ENCODE measurements around the gene NT5DC1.
"Not testable (repeated sequence)": the region's sequence is repeated elsewhere in the genome, so short reads cannot be mapped to it uniquely, and the experiment has no call there.

Gene NT5DC1

GRCh38 chr6:116267836-116268588, 167.4 kb downstream of the NT5DC1 start:
- in situ Hi-C loops (cut with HindIII; ENCODE audit: low sequenced_read_pairs), result loop anchor here (25.0 kb wide), 1 partner anchor 294 kb away; the partner anchor contains the start of genes CALHM4 and RWDD1

- in situ Hi-C loops (cut with HindIII; ENCODE audit: low sequenced_read_pairs), result loop anchor here (25.0 kb wide), 1 partner anchor 294 kb away; the partner anchor contains the start of genes CALHM4 and RWDD1
Observed at GRCh38 chr6:116268589-116269293, 168.1 kb downstream of the NT5DC1 start.

GRCh38 chr6:116271149-116271708, 170.6 kb downstream of the NT5DC1 start:
- in situ Hi-C loops (cut with HindIII; ENCODE audit: low sequenced_read_pairs), result loop anchor here (25.0 kb wide), 1 partner anchor 291 kb away; the partner anchor contains the start of genes CALHM4 and RWDD1

GRCh38 chr6:116277124-116277523, 176.5 kb downstream of the NT5DC1 start:
- in situ Hi-C loops (cut with HindIII; ENCODE audit: low sequenced_read_pairs), result no loop called here

- in situ Hi-C loops (cut with HindIII; ENCODE audit: low sequenced_read_pairs), result no loop called here
Observed at GRCh38 chr6:116278481-116278829, 177.8 kb downstream of the NT5DC1 start.

GRCh38 chr6:116278854-116279231, 178.2 kb downstream of the NT5DC1 start:
- in situ Hi-C loops (cut with HindIII; ENCODE audit: low sequenced_read_pairs), result no loop called here

GRCh38 chr6:116279232-116280160, 178.8 kb downstream of the NT5DC1 start, which contains the start of gene TSPYL1:
Gene TSPYL1 (minus strand): TSS chr6:116279930. CDS start chr6:116279830, 100 bp downstream.
- in situ Hi-C loops (cut with HindIII; ENCODE audit: low sequenced_read_pairs), result no loop called here

- in situ Hi-C loops (cut with HindIII; ENCODE audit: low sequenced_read_pairs), result no loop called here
Observed at GRCh38 chr6:116280161-116280932, 179.7 kb downstream of the NT5DC1 start.

- in situ Hi-C loops (cut with HindIII; ENCODE audit: low sequenced_read_pairs), result no loop called here
Observed at GRCh38 chr6:116280933-116281316, 180.3 kb downstream of the NT5DC1 start.

GRCh38 chr6:116282698-116283097, 182.0 kb downstream of the NT5DC1 start:
- in situ Hi-C loops (cut with HindIII; ENCODE audit: low sequenced_read_pairs), result no loop called here

GRCh38 chr6:116283191-116283590, 182.5 kb downstream of the NT5DC1 start:
- in situ Hi-C loops (cut with HindIII; ENCODE audit: low sequenced_read_pairs), result no loop called here

GRCh38 chr6:116284984-116285383, 184.3 kb downstream of the NT5DC1 start:
- in situ Hi-C loops (cut with HindIII; ENCODE audit: low sequenced_read_pairs), result not testable (repeated sequence)

GRCh38 chr6:116286773-116287358, 186.2 kb downstream of the NT5DC1 start:
- in situ Hi-C loops (cut with HindIII; ENCODE audit: low sequenced_read_pairs), result no loop called here

GRCh38 chr6:116287689-116288282, 187.1 kb downstream of the NT5DC1 start:
- in situ Hi-C loops (cut with HindIII; ENCODE audit: low sequenced_read_pairs), result no loop called here

- in situ Hi-C loops (cut with HindIII; ENCODE audit: low sequenced_read_pairs), result no loop called here
Observed at GRCh38 chr6:116289876-116290275, 189.2 kb downstream of the NT5DC1 start.

GRCh38 chr6:116290799-116291198, 190.1 kb downstream of the NT5DC1 start:
- in situ Hi-C loops (cut with HindIII; ENCODE audit: low sequenced_read_pairs), result no loop called here

GRCh38 chr6:116291701-116292396, 191.2 kb downstream of the NT5DC1 start:
- in situ Hi-C loops (cut with HindIII; ENCODE audit: low sequenced_read_pairs), result no loop called here

GRCh38 chr6:116292553-116292952, 191.9 kb downstream of the NT5DC1 start:
- in situ Hi-C loops (cut with HindIII; ENCODE audit: low sequenced_read_pairs), result no loop called here

GRCh38 chr6:116298273-116298672, 197.6 kb downstream of the NT5DC1 start:
- in situ Hi-C loops (cut with HindIII; ENCODE audit: low sequenced_read_pairs), result no loop called here

All from endothelial cell of hepatic sinusoid (primary cell).